GM18870 (cell line): ENCODE data around the gene TRIM46.

ENCODE experiments used
- ATAC-seq: cut with Tn5 transposase; IDR thresholded peaks from one replicate; pipeline ENCODE4 v1.9.1; 2021; ENCODE audit warnings: moderate library complexity; ENCODE audit not compliant: unreplicated experiment

Gene TRIM46

DNA sequence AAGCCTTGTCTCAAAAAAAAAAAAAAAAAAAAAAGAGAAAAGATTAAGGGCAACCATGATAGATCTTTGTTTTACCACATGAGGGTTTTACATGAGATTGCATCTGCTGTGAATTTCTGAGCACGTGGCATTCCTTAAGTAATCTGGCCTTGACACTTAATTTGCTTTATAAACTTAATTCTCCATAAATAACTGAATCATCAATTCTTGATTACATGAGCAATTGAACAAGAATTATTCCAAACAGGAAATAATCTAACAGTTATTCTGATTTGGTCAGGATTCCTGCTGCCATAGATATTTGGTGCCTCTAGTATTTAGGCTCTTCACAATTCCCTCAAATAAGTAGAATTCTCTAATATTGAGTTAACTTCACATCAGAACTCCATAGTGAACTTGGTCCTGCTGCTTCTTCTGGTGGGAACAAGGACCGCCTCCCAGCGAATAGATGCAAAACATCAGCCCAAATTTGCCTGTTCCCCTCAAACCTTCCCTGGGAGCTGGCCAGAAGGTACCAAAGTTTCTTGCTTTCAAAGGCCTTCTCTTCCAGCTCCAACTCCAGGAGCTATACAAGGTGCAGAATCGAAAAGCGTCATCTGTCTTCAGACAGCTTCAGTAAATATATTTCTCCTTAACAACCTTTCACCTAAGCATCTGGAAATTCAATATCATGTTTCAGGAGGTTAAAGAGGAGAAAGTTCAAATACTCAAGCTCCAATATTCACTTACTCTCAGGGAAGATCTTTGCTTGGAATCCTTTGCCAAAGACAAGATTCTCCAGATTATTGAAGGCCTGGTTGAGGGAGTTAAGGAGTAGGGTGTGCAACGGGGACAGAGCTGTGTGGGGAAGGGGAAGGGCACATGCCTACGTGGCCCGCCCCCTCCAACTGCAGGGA is 1.6 kb upstream of the TRIM46 start:
- peak; percentile 15 for ATAC-seq

GRCh38 chr1:155172732-155173477 is 744 bp upstream of the TRIM46 start, which contains the start of gene KRTCAP2:
Gene KRTCAP2, minus strand, starts transcription at chr1:155173304. Its CDS starts 80 bp downstream, at chr1:155173224.
- ATAC-seq: peak; percentile 78

DNA sequence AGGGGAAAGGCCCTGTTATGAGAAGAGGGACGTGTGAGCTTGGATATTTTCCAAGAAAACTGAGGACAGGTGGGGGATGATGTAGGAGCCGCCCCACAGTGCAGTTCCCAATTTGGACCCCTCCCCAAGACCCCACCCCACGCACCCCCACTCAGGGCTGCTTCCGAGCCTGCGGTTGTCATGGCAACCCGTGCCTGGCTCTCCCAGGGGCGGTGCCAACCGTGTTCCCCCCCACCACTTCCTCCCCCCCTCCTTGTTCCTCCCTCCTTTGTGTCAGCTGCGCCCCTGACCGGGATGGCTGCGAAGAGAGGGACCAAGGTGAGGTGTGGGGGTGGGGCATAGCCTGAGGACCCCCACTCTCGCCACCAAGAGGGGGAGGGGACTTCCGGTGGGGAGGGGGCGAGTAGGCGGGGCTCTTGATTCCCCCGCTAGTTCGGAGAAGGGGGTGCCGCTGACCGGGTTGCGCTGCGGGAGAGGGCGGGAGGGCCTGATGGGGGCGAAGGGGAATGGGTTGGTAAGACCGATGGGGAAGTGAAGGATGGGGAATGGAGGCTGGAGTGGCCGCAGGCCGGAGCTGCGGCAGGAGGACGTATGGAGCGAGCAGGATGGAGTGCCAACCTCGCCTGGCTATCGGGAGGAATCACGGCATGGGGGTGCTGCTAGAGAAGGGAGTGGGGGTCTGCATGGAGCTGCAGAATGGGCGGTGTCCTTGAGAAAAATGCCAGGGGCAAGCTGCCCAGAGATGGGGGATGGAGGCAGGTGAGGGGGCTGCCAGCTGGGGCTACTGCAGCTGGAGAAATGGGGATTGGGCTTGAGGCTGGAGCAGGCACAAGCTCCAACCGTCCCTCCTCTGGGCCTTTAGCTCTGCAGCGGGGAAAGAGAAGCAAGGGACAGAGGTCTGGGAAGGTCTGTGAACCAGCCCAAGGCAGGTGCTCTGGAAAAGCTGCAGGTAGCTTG is 953 bp downstream of the TRIM46 start:
- no peak for ATAC-seq

DNA sequence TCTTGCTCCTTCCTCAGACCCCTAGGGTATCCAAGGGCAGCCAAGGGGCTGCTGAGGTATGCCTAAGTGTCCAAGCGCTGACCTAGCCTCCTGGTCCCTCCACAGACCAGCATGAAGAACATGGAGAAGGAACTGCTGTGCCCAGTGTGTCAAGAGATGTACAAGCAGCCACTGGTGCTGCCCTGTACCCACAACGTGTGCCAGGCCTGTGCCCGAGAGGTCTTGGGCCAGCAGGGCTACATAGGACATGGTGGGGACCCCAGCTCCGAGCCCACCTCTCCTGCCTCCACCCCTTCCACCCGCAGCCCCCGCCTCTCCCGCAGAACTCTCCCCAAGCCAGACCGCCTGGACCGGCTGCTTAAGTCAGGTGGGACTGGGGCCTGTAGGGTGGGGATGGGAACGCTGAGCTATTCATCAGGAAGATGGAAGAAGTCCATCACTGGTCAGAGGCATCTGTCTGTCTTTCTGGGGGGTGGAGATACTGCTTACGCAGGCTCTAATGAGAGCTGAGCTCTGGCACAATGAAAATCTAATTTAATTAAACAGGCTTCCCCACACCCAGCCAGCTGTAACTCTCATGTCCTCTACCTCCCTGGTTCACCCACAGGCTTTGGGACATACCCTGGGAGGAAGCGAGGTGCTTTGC is 1.8 kb downstream of the TRIM46 start:
- no peak for ATAC-seq

GRCh38 chr1:155175927-155176371 is 2.3 kb downstream of the TRIM46 start:
- no peak for ATAC-seq

DNA sequence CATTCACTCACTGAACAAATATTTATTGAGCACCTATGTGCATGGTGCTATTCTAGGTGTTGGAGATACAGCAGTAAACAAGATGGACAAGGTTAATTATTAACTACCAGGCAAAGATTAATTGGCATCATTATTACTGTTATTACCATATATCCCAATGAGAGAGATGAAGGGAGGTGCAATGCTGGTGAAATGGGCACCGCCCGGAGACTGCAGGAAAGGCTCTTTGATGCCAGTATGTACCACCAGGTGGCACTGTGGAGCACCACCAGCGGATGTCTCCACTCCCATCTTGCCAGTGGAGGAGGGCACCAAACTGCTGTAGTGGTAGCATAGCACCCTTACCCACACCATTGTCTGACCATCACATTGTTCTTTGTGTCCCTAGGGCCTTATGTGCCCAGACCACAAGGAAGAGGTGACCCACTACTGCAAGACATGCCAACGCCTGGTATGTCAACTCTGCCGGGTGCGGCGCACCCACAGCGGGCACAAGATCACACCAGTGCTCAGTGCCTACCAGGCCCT is 3.0 kb downstream of the TRIM46 start:
- ATAC-seq: no peak

DNA sequence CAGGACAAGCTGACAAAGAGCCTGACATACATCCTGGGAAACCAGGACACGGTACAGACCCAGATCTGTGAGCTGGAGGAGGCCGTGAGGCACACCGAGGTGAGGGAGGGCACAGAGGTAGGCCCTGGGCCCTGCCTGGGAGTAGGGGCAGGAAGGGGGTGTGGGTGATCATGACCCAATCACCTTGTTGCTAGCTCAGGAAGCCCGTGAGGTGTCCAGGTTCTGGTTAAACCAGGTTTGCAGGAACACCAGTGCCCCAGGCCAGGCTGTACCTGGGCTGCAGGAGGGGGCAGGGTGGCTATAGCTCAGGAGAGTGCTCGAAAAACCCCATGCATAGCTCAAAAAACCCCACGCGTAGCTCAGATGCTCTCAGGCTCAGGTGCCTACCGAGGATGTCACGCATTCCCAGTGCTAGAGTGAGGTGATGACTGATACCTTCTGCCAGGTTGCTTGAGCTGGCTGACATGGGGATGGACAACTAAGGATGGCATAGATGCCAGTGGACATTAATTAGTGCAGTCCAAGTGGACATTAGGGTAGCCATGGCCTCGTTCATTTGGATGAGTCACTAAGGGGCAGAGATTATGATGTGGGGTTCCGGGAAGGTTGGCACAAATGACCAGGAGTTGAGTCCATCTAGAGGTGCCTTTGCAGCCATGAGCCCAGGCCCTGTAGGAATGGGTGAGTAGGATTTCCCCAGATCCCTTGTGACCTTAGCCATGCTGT is 3.7 kb downstream of the TRIM46 start:
- ATAC-seq: no peak

GRCh38 chr1:155177918-155178281 is 4.3 kb downstream of the TRIM46 start:
- ATAC-seq: no peak

DNA sequence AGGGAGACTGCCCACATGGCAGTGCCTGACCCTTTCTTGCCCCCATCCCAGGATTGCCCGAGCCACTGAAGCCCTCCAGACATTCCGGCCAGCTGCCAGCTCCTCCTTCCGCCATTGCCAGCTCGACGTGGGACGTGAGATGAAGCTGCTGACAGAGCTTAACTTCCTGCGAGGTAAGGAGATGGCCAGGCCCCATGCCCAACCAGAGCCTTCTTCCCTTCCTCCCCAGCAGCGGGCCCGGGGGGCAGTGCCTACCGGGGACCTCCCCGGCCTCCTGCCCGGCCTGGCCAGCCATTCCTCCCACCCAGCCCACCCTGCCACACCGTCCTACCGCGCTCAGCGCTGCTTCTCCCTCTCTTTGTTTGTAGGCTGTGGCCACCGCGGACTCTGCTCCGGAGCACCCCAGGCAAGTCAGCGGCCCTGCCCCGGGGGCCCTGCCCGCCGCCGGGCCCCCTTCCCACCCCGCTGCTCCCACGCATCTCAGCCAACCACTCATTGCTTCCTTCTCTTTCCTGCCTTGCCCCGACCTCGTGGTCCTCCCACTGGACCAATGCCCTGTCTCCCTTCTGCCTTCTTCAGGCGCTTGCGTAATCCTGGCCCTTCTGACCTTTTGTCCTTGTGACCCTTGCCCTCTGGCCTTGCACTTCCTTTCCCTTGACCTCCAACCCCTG is 4.9 kb downstream of the TRIM46 start:
- ATAC-seq: no peak

DNA sequence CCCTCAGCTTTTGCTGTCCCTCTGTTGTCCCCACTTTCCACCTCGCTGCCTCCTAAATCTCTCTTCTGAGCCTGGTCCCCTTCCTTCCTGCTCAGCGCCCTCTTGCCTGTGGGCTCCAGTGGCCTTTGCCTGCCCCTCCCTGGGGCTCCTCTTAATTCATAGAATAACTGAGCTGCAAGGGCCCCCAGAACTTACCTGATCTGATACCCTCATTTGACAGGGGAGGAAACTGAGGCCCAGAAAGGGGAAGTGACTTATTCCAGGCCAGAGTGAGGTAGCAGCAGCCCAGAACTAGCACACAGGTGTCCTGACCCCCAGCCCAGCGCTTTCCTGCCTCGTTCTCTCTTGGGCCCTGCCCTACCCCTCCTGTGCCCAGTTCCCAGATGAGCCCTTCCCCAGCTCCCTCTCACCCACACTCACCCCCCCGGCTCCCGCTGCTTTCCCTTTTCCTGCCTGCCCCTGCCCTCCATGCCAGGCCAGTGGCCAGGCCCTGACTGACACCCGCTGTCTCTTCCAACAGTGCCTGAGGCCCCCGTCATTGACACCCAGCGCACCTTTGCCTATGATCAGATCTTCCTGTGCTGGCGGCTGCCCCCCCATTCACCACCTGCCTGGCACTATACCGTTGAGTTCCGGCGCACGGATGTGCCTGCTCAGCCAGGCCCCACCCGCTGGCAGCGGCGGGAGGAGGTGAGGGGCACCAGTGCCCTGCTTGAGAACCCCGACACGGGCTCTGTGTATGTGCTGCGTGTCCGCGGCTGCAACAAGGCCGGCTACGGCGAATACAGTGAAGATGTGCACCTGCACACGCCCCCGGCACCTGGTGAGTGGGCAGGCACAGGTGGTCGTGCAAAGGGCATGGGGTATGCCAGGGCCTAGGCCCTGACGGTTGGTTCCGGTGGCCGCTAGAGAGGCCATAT is 5.7 kb downstream of the TRIM46 start:
- ATAC-seq: no peak

DNA sequence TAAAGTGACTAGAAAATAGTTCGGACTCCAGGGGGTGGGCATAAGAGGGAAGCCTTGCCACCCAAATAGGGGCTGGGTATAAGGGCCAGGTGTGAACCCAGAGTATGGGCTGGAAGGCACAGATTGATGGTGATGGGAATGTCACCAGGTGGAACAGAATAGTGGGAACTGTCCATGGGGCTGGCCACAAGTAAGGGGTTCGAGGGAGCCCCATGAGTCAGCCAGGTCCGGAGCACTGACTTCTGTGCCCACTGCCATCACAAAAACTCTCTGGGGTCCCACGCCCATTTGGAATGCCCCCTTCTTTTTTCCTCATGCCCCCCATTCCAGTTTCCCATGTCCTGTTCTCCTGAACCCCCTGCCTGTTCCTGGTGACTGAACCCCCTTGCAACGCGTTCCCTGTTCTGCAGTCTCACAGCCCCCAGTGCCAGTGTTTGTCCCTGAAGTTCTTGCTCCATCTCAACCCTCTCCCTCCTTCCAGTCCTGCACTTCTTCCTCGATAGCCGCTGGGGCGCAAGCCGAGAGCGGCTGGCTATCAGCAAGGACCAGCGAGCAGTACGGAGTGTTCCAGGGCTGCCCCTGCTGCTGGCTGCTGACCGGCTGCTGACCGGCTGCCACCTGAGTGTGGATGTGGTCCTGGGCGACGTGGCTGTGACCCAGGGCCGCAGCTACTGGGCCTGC is 7.9 kb downstream of the TRIM46 start:
- no peak for ATAC-seq

- no peak for ATAC-seq
These were observed 8.5 kb downstream of the TRIM46 start for GRCh38 chr1:155182052-155182550.

- no peak for ATAC-seq
These were observed 10.1 kb downstream of the TRIM46 start for GRCh38 chr1:155183775-155184221.

DNA sequence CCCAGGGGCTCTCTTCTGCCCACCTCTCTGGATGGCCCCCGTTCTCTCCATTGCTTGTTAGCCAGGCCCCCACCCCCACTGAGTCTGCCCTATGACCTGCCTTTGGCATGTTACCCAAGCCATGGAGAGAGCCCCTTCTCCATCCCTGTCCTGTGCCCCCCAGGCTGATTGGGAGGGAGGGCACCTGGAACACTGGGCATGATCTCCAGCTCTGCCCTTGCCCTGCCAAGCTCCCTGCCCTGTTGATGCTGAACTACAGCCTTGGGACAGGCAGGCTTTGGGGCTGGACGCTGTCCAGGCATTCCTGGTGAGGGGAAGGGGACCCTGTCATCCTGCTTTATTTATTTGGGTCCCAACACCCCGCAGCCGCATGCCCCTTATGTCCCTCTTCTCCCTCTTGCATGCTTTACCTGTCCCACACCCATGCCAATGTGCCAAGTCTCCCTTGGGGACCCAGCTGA is 10.7 kb downstream of the TRIM46 start:
- ATAC-seq: no peak

DNA sequence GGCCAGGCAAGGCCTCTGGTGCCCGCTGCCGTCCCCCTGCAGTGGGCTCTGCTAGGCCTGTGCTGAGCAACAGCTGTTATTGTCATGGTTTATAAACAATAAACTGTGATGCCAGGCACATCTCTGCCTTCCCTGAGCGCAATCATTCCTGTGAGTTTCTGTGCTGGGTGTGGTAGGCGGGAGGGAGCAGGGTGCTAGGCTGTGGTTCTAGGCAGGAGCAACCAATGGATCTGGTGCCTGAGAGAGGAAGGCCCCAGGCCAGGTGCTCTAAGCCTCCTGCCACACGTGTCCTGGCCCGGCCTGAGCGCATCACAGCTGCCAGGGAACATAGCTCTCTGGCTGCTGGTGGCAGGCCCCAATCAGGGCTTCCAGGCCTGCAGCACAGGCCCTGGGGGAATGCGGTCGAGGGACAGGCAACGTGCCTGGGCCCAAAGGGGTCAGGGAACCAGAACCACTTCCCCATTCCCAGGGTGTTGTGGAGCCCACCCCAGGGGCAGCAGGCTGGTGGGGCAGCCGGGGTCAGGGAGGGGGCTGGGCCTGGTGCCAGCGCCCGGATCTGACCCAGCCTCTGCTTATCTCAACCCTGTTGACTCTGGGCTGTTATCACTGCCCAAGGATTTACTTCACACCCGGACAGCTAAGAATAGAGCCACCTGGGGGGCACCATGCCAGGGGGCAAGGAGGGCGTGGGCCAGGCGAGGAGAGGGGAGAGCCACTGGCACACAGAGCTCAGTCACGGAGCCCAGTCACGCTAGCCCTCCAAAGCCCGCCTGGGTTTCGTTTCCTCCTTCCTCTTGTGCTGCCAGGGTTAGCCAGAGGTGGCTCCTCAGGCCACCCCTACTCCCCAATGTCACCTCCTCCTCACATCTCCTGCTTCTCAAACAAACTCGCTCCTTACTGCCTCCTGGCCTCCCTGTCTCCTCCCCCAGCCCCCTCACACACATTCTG is 11.5 kb downstream of the TRIM46 start:
- ATAC-seq: peak; percentile 58

GRCh38 chr1:155185783-155186066 is 12.1 kb downstream of the TRIM46 start:
- ATAC-seq: no peak
